ENCODE measurements around the gene YY2.
"Not testable (repeated sequence)": the region's sequence is repeated elsewhere in the genome, so short reads cannot be mapped to it uniquely, and the experiment has no call there.

Gene YY2

DNA sequence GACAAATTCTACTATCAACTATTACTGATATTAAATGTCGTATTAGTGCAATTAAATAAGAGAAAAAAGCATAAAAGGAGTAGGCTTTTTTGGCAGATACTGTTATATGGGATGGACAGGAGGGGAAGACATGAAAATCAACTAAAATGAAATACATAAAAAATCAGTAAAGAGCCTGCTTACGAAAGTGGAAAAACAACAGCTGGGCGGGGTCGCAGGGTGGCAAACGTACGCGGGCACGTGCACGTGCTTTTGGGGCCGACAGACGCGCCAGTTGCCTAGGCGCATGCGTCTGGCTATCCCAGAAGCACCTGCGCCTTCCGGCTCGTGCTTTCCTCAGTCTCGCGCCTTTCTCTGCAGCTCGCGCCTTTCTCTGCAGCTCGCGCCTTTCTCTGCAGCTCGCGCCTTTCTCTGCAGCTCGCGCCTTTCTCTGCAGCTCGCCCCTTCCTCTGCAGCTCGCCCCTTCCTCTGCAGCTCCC is at the start of gene YY2:
TSS of gene YY2 (plus strand) at position 51 of the 479 bp plus-strand sequence. CDS start 498 bp downstream, outside the sequence.
- no peak for DNase-seq (ENCODE audit: low read depth in 2 of 2, low spot score in 1 of 2)

DNA sequence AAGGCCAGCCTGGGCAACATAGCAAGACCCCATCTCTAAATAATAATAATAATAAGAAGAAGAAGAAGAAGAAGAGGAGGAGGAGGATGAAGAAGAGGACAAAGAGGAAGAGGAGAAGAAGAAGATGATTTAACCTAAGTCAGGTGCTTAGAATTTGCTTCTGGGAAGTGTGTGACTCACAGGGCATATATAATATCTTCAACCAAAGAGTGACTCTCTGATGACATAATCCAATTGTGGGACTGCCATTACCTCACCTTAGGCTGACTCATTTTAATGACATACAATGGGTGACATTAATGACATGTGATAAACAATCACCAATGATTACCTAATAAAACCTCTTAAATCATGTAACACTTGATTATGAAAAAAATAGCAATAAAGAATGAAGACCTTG is 49.1 kb upstream of the YY2 start:
- no peak for DNase-seq (ENCODE audit: low read depth in 2 of 2, low spot score in 1 of 2)

DNA sequence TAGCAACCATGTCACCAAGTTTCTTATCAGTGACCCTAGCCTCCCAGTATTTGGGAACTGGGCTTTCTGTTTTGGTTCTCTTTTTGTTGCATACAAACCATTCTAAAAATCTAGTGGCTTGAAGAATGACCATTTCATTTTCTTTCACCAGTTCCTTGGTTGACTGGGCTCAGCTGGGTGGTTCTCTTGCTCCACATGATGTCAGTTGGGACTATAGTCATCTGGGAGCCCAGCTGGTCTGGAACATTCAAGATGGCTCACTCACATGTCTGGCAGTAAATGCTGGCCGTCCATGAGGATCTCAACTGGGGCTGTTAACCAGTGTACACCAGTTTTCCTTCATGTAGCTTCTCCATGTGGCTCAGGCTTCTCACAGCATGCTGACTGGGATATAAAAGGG is 44.0 kb upstream of the YY2 start:
- DNase-seq (ENCODE audit: low read depth in 2 of 2, low spot score in 1 of 2) = no peak

DNA sequence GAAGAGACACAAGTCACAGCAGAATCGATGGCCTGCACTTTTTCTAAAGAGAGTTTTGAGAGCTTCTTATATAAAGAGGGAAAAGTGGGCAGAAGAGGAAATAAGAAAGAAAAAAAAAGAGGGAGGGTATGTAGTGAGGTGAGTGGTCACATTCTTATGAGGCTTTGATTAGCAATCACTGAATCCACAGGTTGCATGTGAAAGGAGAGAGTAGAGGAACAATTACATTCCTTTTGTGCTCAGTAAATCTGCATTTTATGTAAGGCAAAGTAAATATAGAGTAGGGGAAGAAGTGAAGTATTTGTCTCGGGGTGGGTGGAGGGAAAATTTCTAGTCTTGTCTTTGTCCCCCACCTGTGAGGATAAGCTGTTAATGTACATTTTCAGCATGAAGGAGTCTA is 43.2 kb upstream of the YY2 start:
- DNase-seq (ENCODE audit: low read depth in 2 of 2, low spot score in 1 of 2) = no peak

DNA sequence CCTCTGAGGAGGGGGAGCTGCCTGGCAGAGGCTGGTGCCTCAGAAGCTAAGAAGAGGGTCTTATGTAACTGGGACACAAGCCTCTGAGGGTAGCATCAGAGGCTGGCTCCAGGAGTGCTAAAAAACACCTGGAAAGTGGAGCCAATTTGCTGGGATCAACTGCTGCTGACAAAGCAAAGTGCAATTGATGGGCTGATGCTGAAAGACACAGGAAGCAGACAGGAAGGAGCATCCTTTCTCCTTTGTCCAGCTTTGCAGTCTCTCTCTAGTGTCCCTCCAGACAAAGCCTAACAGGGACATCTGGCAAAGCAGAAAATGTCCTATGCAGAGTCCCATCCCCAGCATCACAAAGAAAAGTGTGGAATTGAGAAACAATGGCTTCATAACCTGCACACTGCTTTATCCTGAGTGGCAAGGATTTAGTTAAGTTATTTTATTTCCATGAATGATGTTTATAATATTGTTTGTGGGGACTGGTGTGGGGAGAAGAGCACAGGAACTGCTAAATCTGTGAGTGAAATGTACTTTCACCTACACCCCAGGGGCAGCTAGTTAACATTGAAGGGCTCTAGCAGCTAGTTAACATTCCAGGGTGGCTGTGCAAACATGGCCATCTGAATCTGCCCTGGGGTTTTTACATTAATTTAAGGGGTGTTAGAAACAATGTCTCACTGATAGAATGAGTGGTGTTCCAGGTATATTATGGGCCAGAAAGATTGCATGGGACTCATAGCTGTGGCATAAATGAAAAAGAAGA is 42.0 kb upstream of the YY2 start:
- no peak for DNase-seq (ENCODE audit: low read depth in 2 of 2, low spot score in 1 of 2)

DNA sequence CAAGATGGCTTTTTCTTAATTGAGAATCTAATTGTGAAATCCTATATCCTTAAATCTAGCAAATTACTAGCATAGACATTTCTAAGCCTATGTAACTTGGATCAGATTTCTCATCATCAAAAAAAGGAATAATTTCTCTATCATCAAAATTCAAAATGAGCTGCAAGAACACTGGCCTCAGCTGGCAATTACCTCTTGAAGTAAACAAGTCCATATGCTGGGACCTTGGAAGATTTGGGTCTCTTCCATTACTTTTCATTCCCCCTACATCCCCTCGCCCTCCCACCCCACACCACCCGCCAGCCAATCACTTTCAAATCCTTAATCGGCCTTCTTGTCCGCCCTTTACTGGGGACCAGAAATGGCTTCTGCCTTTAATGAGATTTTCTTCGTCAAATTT is 39.7 kb upstream of the YY2 start:
- no peak for DNase-seq (ENCODE audit: low read depth in 2 of 2, low spot score in 1 of 2)

DNA sequence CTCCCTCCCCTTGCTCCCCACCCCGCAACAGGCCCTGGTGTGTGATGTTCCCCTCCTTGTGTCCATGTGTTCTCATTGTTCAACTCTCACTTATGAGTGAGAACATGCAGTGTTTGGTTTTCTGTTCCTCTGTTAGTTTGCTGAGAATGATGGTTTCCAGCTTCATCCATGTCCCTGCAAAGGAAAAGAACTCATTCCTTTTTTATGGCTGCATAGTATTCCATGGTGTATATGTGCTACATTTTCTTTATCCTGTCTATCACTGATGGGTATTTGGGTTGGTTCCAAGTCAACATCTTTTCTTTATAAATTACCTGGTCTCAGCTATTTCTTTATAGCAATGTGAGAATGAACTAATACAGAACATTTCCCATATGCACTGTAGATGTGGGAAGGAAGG is 35.6 kb upstream of the YY2 start:
- not testable (repeated sequence) for DNase-seq (ENCODE audit: low read depth in 2 of 2, low spot score in 1 of 2)

DNA sequence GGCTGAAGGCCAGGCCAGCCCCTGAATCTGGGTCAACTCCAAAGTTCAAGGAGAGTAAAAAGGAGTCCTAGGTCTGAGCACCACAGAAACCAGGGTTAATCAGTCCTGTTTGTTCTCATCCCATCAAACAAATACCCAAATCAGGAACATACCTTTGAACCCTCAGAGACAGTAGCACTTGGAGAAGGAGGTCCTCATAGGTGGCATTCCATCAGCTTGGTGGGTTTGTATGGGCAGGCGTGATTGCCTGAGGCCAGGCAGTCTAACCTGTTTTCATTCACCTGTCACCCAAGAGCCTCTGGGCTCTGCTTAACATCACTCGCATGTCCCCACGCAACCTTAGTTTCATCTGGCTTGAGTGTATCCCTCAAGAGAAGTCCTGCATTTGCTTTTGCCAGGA is 33.9 kb upstream of the YY2 start:
- no peak for DNase-seq (ENCODE audit: low read depth in 2 of 2, low spot score in 1 of 2)

DNA sequence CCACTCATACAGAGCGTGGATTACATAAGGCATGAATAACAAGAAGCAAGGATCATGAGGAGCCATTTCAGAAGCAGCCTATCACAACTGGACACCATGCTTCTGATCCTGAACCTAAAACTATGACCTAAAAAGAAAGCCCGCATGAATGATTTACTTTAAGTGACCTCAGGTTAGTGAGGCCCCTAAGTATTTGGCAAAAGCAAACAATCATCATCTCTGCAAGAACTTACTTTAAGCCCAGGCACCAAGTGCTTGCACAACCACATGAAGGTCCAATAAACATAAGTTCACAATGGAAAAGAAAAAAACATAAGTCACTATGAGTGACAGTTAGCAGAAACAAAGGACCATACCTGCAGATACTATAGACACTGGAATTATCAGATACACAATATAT is 24.3 kb upstream of the YY2 start:
- no peak for DNase-seq (ENCODE audit: low read depth in 2 of 2, low spot score in 1 of 2)

DNA sequence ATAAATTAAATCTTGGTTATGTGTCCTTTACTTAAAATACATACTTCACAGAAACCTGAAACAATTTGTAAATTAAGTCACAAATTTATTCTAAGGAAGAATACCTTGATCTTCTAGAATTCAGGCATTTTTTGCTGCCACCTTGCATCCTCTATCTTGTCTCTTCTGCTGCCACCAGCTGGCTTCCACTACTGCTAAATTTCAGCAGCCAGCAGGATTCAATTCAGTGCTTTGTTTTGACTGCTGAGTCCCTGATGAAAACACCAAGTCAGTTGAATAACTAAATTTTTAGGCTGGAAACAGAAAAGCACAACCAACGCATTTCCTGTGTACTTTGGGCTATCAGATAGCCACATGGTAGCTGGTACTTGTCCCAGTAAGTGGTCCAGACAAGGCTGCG is 18.7 kb upstream of the YY2 start:
- DNase-seq (ENCODE audit: low read depth in 2 of 2, low spot score in 1 of 2) = no peak

DNA sequence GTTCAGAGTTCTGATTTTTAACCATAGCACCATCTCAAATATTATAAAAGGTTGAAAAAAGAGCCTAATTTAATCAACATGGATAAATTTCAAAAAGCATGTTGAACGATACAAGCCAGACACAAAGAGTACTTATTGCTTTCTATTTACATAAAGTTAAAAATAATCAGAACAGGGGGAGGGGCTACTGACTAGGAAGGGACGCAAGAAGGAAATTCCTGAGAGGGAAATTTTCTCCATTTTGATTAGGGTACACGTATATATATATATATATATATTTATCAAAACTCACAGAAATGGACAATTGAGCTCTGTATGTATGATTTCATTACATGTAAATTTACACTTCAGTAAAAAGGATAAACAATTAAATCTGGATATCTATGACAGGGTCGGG is 16.9 kb upstream of the YY2 start:
- no peak for DNase-seq (ENCODE audit: low read depth in 2 of 2, low spot score in 1 of 2)

DNA sequence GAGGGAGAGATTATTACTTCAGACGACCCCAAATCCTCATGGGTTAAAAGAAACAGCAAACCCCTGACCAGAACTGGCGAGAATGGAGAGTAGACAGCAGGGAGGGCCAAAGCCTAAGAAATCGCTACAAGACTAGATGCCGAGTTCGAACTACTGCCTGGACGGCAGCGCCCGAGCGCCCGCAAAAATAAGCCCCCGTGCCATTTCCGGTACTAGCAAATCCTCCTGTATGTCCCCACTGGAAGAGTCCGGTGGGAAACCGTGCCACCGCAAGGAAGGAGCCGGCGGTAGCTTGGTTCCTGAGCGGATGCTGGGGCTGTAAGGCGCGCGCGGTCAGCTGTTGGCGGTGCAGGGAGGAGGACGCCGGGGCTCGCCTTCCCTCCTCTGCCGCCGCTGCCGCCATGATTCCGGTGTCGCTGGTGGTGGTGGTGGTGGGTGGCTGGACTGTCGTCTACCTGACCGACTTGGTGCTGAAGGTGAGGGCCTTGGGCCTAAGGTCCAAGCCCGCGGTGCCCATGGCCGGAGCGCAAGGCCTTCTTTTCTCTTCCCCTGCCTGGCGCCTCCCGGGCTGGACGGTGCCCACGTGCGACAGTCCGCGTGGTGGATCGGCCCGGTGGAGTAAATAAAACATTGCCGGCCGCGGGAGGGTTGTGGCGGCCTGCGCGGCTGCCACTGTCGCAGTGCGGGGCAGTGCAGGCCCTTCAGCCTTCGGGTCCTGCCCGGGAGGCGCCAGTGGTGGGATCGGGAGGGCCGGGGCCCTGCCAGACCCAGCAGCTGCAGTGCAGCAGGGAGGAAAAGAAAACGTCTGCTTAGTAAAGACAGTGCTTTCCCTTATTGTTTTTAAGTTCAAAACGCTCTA is 16.2 kb upstream of the YY2 start, which contains the start of gene MBTPS2:
TSS of gene MBTPS2 (plus strand) at position 284 of the 859 bp plus-strand sequence. CDS start at position 402, 118 bp downstream.
- peak; percentile 56 to 64 for DNase-seq (ENCODE audit: low read depth in 2 of 2, low spot score in 1 of 2)

DNA sequence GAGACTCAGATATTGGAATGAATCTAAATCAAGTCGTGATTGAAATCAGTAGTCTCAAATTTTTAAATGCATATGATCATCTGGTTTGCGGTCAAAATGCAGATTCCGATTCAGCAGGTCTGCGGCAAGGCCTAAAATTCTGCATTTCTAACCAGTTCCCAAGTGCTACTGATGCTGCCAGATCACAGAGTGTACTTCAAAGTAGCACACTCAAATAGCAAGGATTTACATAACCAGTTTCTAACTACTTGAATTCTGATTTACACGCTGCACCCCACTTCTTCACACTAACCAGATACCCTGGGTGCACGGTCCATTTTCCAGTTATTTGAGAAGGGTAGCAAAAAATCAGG is 15.6 kb upstream of the YY2 start:
- DNase-seq (ENCODE audit: low read depth in 2 of 2, low spot score in 1 of 2) = no peak

DNA sequence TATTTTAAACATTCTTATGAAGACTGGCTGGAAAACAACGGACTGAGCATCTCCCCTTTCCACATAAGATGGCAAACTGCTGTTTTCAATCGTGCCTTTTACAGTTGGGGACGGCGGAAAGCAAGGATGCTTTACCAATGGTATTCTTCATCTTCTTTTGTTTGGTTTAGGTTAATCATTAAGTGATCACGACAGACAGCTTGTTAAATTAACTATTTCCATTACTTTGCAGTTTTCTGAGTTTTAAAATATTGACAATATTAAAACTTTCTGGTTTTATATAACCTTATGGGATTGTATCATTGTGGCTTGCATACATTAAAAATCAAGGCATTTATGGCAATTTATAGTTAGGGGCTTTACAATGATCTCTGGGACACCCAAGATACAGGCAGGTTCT is 12.6 kb upstream of the YY2 start:
- no peak for DNase-seq (ENCODE audit: low read depth in 2 of 2, low spot score in 1 of 2)

DNA sequence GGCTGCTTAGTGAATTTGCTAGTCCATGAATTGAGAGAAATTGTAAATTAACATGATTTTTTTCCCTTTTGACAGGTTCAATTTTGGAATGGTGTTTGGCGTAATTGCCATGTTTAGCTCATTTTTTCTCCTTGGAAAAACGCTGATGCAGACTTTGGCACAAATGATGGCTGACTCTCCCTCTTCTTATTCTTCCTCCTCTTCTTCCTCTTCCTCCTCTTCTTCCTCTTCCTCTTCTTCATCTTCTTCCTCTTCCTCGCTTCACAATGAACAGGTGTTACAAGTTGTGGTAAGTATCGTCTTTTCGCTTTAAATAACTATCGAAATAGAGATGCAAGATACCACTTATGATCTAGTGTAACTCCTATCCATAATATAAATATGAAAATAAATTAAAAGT is 10.7 kb upstream of the YY2 start:
- DNase-seq (ENCODE audit: low read depth in 2 of 2, low spot score in 1 of 2) = no peak

DNA sequence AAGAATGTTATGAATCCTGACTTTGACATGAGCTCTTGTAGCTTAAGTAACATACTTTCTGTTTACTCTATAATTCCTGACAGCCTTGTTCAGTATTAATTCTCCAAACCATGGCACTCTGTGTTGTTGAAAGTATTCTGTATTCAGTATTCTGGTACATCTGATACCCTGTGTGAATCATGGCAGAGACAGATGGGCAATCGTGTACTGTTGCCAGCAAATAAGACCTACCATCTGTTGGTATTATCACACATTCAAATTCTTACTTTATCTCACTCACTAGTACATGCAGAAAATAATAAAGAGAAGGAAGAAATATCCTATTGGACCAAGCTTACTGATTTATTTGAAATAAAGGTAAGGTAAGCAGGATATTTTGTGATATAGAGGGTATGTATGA is 8.4 kb upstream of the YY2 start:
- no peak for DNase-seq (ENCODE audit: low read depth in 2 of 2, low spot score in 1 of 2)

DNA sequence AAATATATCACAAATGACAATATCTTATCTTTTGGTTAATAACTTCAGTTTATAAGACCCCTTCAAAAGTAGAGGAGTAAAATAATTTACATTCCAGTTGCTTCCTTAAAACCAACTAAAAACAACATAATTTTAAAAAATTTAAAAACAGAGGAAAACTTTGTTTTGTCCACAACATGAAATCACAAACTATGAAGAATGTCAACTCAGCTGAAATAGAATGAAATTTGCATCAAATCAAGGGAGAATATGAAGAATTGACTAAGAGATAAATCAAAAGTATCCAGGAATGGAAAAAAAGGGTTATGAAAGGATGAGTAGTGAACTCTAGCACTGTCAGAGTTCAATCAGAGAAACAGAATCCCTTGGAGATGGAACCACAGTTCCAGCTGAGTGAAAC is 2.2 kb upstream of the YY2 start:
- DNase-seq (ENCODE audit: low read depth in 2 of 2, low spot score in 1 of 2) = no peak

DNA sequence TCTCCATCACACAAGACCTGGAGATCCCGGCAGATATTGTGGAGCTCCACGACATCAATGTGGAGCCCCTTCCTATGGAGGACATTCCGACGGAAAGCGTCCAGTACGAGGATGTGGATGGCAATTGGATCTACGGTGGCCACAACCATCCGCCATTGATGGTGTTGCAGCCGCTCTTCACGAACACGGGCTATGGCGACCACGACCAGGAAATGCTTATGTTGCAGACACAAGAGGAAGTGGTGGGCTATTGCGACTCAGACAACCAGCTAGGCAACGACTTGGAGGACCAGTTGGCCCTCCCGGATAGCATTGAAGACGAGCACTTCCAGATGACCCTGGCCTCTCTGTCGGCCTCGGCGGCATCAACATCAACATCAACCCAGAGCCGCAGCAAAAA is 717 bp downstream of the YY2 start:
- no peak for DNase-seq (ENCODE audit: low read depth in 2 of 2, low spot score in 1 of 2)

DNA sequence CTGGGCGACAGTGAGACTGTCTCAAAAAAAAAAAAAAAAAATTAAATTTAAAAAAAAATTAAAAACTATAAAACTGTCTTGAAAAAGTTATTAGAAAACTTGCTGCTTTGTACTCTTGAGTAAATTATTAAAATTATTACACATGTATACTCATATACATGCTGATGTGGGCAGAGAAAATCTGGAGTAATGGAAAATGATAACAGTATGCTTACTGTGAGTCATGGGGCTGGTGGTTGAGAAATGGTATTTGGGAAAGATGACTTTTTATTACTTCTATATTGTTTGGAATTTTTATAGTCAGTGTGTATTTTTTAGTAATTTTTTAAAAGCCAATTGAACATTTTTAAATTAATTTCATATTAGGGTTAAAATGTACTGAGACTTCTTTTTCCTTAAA is 7.5 kb downstream of the YY2 start:
- no peak for DNase-seq (ENCODE audit: low read depth in 2 of 2, low spot score in 1 of 2)

DNA sequence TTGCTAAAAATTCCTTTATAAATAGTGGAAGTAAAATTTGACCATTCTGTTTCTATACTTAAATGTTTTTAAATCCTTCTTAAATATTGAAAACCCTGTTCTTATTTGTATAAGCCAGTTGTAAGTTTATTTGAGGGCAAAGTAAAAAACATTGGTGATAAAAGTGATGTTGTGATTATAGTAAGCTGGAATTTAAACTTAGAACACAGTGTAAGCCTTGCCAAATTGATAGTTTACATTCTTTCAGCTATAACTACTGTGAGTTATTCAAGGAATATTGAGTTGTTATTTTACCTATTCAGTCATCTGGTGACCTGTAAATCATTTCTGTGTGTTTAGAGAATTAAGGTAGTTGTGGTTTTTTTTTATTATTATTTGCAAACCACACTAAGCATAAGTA is 9.6 kb downstream of the YY2 start:
- no peak for DNase-seq (ENCODE audit: low read depth in 2 of 2, low spot score in 1 of 2)

DNA sequence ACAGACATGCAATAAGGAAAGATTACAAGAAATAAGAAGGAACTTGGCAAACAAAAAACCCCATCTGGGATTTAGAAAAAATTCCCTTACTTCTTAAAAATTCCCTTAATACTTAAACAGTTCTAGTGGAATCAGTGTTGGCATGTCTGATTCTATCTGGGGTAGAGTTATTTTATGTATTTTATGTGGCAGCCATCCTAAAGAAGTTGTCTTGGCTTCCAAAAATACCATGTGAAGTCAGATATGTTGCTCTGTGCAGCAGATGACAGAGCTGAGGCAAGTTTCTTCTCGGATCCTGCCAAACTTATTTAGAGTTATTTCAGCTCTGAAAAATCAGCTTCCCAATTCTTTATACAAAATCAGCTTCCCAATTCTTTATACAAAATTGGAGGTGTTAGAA is 14.7 kb downstream of the YY2 start:
- DNase-seq (ENCODE audit: low read depth in 2 of 2, low spot score in 1 of 2) = no peak

DNA sequence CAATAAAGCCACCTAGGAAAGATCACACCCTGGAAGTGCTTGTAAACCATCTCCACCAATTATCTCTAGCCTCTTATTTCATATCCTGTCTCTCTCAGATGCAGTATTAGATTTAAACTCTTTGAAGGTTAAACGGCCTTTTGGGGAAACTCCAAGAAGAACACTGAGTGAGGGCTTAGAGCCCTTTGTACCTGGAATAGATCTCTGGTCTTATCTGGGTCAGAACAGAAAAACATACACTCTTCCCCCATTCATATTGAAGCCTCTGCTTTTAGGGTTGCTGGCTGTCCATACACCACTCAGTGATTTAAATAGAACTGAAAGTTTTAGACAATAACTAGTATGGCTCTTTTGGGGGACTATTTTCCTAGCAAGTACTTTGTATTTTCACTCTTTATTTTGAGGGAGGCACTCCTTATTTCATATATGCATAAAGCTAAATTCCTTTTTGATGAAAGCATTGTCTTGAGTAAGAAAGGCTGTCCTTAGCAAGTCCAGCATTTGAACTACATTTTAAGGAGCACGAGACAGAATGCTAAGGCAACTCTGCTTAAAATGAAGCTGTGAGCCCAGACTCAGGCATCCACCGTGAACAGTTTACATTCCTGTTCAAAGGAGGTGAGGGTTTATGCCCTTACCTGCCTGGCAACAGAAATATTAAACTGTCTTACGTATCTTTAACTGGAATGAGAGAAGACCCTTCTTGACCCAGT is 17.4 kb downstream of the YY2 start:
- no peak for DNase-seq (ENCODE audit: low read depth in 2 of 2, low spot score in 1 of 2)

Data from stimulated activated CD8-positive, alpha-beta memory T cell treated with anti-CD3 and anti-CD28 coated beads, Interleukin-4, amount 100 ng/mL, for 4 hours (primary cell).